ENCODE measurements around the gene CDK14.

GRCh38 chr7:90988516-90988915 is 392.4 kb downstream of the CDK14 start:
- TF ChIP-seq POLR2A (IDR thresholded peaks at IDR 0.05; ENCODE audit: low read depth, low read length) (no peak), POLR2AphosphoS5 (IDR thresholded peaks at IDR 0.05; ENCODE audit: low read depth, low read length) (no peak), TAF1 (IDR thresholded peaks at IDR 0.05; ENCODE audit: borderline replicate concordance, low read depth, low read length) (no peak)
